Left ventricle myocardium superior (tissue), 1 donor: ENCODE measurements around the gene USO1. TPM values are rescaled to one million over a fixed set of nuclear protein-coding genes. Genes with fewer than 3 reads are reported as not detected.

Source experiments
- total RNA-seq: library from RNA; stranded (reverse); fragmentation: NEBNext Ultra II Directional; extraction: Animal tissue kit (Norgen Biotek cat#: 25700); gene quantifications from one replicate; pipeline ENCODE4 v1.2.1, GENCODE V29; 2021
- donor health status: DM: no; HTN: yes; CAD: no; lungs with severe emphysema.

Gene USO1
- total RNA-seq, 1 donor from 2014 or later: 96.8 TPM

Other genes starting within 250 kb of the USO1 start
- gene RCHY1, start 210.2 kb upstream of the USO1 start, total RNA-seq: 50.5 TPM
- gene THAP6, start 210.1 kb upstream of the USO1 start, total RNA-seq: 22.2 TPM
- not detected for gene ODAPH, start 168.5 kb upstream of the USO1 start, total RNA-seq
- gene CDKL2, start 94.0 kb upstream of the USO1 start, total RNA-seq: 0.64 TPM
- gene G3BP2, start 51.2 kb upstream of the USO1 start, total RNA-seq: 74.1 TPM
- gene PPEF2, start 177.9 kb downstream of the USO1 start, total RNA-seq: not detected
- 11.5 TPM for gene NAAA, start 216.4 kb downstream of the USO1 start, total RNA-seq